GM12878 (cell line): ENCODE data around the gene EFNA2. TPM values are rescaled to one million over a fixed set of nuclear protein-coding genes. Genes with fewer than 3 reads are reported as not detected.
A peak's percentile ranks its signal among the peaks of the same experiment; 100 is the strongest.

Source experiments
- BACH1 ChIP-seq: fragments of 450-650 bp; IDR thresholded peaks from 2 replicates; pipeline ENCODE4 v1.6.1; 2017; ENCODE audit warnings: mild to moderate bottlenecking, borderline replicate concordance
- BHLHE40 ChIP-seq, 2 experiments: fragments of 450-650 bp in 1 of 2; IDR thresholded peaks; 2 replicates each; pipeline ENCODE4 v1.6.1; 2011 to 2017; ENCODE audit warnings: low read depth in 2 of 2, borderline replicate concordance in 1 of 2, improper control_type of control experiment in 1 of 2, low read length in 1 of 2, mild to moderate bottlenecking in 1 of 2
- CEBPB ChIP-seq, 2 experiments: fragments of 150-350 bp in 1 of 2; IDR thresholded peaks; 2 replicates each; pipeline ENCODE4 v1.6.1; 2012 to 2014; ENCODE audit warnings: low read depth in 2 of 2, low read length in 2 of 2, borderline replicate concordance in 1 of 2, inconsistent platforms in 1 of 2
- FOXM1 ChIP-seq: IDR thresholded peaks from 2 replicates; pipeline ENCODE4 v1.6.1; 2012; ENCODE audit warnings: low read depth, mild to moderate bottlenecking, inconsistent platforms, low read length, moderate library complexity
- HDGF ChIP-seq: fragments of 450-650 bp; IDR thresholded peaks from 2 replicates; pipeline ENCODE4 v1.6.1; 2016; ENCODE audit warnings: antibody characterized with exemption
- IKZF1 ChIP-seq: fragments of 450-650 bp; conservative IDR thresholded peaks from 2 replicates; pipeline ENCODE4 v1.6.1; 2017; ENCODE audit warnings: antibody characterized with exemption, mild to moderate bottlenecking
- NBN ChIP-seq: fragments of 450-650 bp; IDR thresholded peaks from 2 replicates; pipeline ENCODE4 v1.6.1; 2016
- NFYB ChIP-seq: IDR thresholded peaks from 2 replicates; pipeline ENCODE4 v1.6.1; 2011; ENCODE audit warnings: low read depth, mild to moderate bottlenecking, low read length, improper control_type of control experiment, moderate library complexity; ENCODE audit not compliant: insufficient read depth
- NR2C1 ChIP-seq: fragments of 450-650 bp; IDR thresholded peaks from 2 replicates; pipeline ENCODE4 v1.6.1; 2017; ENCODE audit warnings: antibody characterized with exemption, mild to moderate bottlenecking, moderate library complexity
- NR2C2 ChIP-seq: IDR thresholded peaks from 2 replicates; pipeline ENCODE4 v1.6.1; 2011; ENCODE audit warnings: borderline replicate concordance, low read depth; ENCODE audit not compliant: control insufficient read depth, insufficient read length
- PML ChIP-seq: IDR thresholded peaks from 2 replicates; pipeline ENCODE4 v1.6.1; 2012; ENCODE audit warnings: low read length, inconsistent platforms
- POLR2A ChIP-seq: IDR thresholded peaks from 2 replicates; pipeline ENCODE4 v1.6.1; 2011; ENCODE audit warnings: low read depth, mild to moderate bottlenecking, low read length
- RB1 ChIP-seq: fragments of 450-650 bp; formaldehyde crosslinking; IDR thresholded peaks from 2 replicates; pipeline ENCODE4 v1.6.1; 2017; ENCODE audit warnings: mild to moderate bottlenecking, borderline replicate concordance
- SPI1 ChIP-seq: IDR thresholded peaks from 2 replicates; pipeline ENCODE4 v1.6.1; 2011; ENCODE audit warnings: low read depth, mild to moderate bottlenecking, low read length, moderate library complexity, borderline replicate concordance; ENCODE audit not compliant: insufficient read depth
- SREBF2 ChIP-seq: IDR thresholded peaks from 2 replicates; pipeline ENCODE4 v1.6.1; 2012; ENCODE audit warnings: mild to moderate bottlenecking, low read length
- SRF ChIP-seq, 2 experiments: IDR thresholded peaks; 2 replicates each; pipeline ENCODE4 v1.6.1; 2011; ENCODE audit warnings: low read depth in 2 of 2, low read length in 2 of 2, mild to moderate bottlenecking in 1 of 2, moderate library complexity in 1 of 2
- YBX1 ChIP-seq: fragments of 450-650 bp; IDR thresholded peaks from 2 replicates; pipeline ENCODE4 v1.6.1; 2016; ENCODE audit warnings: antibody characterized with exemption
- polyA plus RNA-seq, 11 experiments: library from polyadenylated mRNA; depleted of rRNA in 4 of 11; unstranded in 6 of 11; stranded (reverse) in 5 of 11; fragments of >200 nt; fragmentation: Nextera tagmentation in 4 of 11; fragmentation: Illumina TruSeq in 1 of 11; extraction: Ambion mirVana in 4 of 11; extraction: Trizol in 1 of 11; gene quantifications; 1 replicate in 1 of 11; 2 replicates in 10 of 11; pipeline versions ENCODE4 v1.2.1 to v1.2.3, GENCODE V29; 2011 to 2016; ENCODE audit warnings: inconsistent platforms in 2 of 11, missing spikeins in 2 of 11, low read depth in 1 of 11
- total RNA-seq, 4 experiments: library from RNA; depleted of rRNA in 3 of 4; stranded (reverse); fragments of >200 nt in 3 of 4; fragmentation: Illumina TruSeq in 1 of 4; extraction: Trizol in 1 of 4; gene quantifications; 2 replicates each; pipeline versions ENCODE4 v1.2.1 to v1.2.3, GENCODE V29; 2013 to 2021
- TF ChIP-seq, protein P1 (sequence below): IDR thresholded peaks from 2 replicates; pipeline ENCODE4 v1.6.1; 2012; ENCODE audit warnings: low read length, inconsistent platforms
- TF ChIP-seq, protein P2 (sequence below): IDR thresholded peaks from 2 replicates; pipeline ENCODE4 v1.6.1; 2011; ENCODE audit warnings: borderline replicate concordance, low read depth, mild to moderate bottlenecking, moderate library complexity, low read length; ENCODE audit not compliant: insufficient read depth, poor library complexity, severe bottlenecking
- TF ChIP-seq, protein P3 (sequence below): fragments of 450-650 bp; IDR thresholded peaks from 2 replicates; pipeline ENCODE4 v1.6.1; 2014; ENCODE audit warnings: mild to moderate bottlenecking
- TF ChIP-seq, protein P4 (sequence below): IDR thresholded peaks from 2 replicates; pipeline ENCODE4 v1.6.1; 2012; ENCODE audit warnings: low read depth, low read length, improper control_type of control experiment
- TF ChIP-seq, protein P5 (sequence below): fragments of 450-650 bp; IDR thresholded peaks from 2 replicates; pipeline ENCODE4 v1.6.1; 2017; ENCODE audit warnings: mild to moderate bottlenecking, low read depth, inconsistent platforms; ENCODE audit not compliant: poor library complexity, severe bottlenecking

EFNA2 gene
- total and polyA plus RNA-seq, 10 of the 15 experiments (the other 5 are each of a cell fraction or from before 2014, with no cell fraction given): not detected

DNA sequence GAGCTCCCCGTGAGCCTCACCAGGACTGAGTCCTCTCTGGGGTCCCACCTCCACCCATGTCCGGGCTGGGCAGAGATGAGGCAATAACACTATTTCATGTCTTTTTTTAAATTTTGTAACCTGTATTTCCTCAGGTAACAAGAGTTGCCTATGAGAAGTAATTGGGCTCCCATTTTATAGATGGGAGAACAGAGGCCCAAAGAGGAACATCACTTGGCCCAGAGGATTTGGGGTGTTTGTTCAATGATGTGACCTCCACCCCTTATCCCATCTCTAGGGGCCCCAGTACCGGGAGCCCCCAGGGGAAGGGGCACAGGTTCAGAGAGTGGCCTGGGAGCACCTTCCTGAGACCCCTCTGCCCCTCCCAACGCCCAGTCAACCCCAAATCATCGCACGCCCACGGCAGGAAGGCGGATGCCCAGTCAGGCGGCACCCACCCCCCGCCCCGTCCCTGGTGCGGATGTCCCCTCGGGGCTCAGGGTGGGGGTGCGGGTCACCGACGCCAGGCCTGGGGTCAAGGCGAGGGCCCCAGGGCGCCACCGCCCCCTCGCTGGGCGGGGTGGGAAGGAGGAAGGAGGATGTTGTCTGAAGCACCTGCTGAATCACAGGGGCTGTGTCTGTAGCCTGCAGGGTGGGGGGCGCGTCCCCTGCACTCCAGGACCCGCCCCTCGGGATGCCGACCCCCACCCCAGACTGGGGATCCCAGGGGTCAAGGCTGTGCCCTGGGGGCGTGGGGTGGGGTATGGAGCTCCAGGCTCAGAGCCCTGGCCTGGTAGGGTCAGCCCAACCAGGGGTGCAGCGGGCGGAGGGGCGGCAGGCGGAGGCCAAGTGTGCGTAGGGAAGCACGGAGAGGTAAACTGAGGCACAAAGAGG is 25.6 kb upstream of the EFNA2 start (continued):
- TF ChIP-seq HDGF: 0 out of 2 replicates have a peak, but pooled peaks have one; percentile 47
- TF ChIP-seq NBN: peak; percentile 36; the same call in 1 of the 2 replicates
- peak; percentile 38; the same call in 1 of the 2 replicates for TF ChIP-seq IKZF1
- TF ChIP-seq BACH1: peak; percentile 50; the same call in 1 of the 2 replicates
- no peak for TF ChIP-seq RB1
- peak; percentile 58; the same call in 1 of the 2 replicates for TF ChIP-seq NR2C1
- no peak for TF ChIP-seq SRF (IDR thresholded peaks at IDR 0.05; ENCODE audit: low read depth in 2 of 2, low read length in 2 of 2)
- TF ChIP-seq, protein P1, sequence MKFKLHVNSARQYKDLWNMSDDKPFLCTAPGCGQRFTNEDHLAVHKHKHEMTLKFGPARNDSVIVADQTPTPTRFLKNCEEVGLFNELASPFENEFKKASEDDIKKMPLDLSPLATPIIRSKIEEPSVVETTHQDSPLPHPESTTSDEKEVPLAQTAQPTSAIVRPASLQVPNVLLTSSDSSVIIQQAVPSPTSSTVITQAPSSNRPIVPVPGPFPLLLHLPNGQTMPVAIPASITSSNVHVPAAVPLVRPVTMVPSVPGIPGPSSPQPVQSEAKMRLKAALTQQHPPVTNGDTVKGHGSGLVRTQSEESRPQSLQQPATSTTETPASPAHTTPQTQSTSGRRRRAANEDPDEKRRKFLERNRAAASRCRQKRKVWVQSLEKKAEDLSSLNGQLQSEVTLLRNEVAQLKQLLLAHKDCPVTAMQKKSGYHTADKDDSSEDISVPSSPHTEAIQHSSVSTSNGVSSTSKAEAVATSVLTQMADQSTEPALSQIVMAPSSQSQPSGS: no peak
- TF ChIP-seq, protein P2, sequence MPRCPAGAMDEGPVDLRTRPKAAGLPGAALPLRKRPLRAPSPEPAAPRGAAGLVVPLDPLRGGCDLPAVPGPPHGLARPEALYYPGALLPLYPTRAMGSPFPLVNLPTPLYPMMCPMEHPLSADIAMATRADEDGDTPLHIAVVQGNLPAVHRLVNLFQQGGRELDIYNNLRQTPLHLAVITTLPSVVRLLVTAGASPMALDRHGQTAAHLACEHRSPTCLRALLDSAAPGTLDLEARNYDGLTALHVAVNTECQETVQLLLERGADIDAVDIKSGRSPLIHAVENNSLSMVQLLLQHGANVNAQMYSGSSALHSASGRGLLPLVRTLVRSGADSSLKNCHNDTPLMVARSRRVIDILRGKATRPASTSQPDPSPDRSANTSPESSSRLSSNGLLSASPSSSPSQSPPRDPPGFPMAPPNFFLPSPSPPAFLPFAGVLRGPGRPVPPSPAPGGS: peak; percentile 44
- TF ChIP-seq SREBF2: no peak
- TF ChIP-seq, protein P3, sequence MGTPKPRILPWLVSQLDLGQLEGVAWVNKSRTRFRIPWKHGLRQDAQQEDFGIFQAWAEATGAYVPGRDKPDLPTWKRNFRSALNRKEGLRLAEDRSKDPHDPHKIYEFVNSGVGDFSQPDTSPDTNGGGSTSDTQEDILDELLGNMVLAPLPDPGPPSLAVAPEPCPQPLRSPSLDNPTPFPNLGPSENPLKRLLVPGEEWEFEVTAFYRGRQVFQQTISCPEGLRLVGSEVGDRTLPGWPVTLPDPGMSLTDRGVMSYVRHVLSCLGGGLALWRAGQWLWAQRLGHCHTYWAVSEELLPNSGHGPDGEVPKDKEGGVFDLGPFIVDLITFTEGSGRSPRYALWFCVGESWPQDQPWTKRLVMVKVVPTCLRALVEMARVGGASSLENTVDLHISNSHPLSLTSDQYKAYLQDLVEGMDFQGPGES: no peak
- TF ChIP-seq, protein P4, sequence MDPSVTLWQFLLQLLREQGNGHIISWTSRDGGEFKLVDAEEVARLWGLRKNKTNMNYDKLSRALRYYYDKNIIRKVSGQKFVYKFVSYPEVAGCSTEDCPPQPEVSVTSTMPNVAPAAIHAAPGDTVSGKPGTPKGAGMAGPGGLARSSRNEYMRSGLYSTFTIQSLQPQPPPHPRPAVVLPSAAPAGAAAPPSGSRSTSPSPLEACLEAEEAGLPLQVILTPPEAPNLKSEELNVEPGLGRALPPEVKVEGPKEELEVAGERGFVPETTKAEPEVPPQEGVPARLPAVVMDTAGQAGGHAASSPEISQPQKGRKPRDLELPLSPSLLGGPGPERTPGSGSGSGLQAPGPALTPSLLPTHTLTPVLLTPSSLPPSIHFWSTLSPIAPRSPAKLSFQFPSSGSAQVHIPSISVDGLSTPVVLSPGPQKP: no peak
- TF ChIP-seq BHLHE40 (IDR thresholded peaks at IDR 0.05; ENCODE audit: borderline replicate concordance in 1 of 2, low read depth in 2 of 2, low read length in 1 of 2): peak; percentile 49 to 76; a peak in 3 of 4 replicates
- TF ChIP-seq POLR2A: peak; percentile 20; the same call in 1 of the 2 replicates
- no peak for TF ChIP-seq NR2C2
- TF ChIP-seq FOXM1: no peak
- TF ChIP-seq SPI1: no peak
- no peak for TF ChIP-seq YBX1
- no peak for TF ChIP-seq PML
- TF ChIP-seq CEBPB (IDR thresholded peaks at IDR 0.05; ENCODE audit: borderline replicate concordance in 1 of 2, low read depth in 2 of 2, low read length in 2 of 2): no peak
- TF ChIP-seq, protein P5, sequence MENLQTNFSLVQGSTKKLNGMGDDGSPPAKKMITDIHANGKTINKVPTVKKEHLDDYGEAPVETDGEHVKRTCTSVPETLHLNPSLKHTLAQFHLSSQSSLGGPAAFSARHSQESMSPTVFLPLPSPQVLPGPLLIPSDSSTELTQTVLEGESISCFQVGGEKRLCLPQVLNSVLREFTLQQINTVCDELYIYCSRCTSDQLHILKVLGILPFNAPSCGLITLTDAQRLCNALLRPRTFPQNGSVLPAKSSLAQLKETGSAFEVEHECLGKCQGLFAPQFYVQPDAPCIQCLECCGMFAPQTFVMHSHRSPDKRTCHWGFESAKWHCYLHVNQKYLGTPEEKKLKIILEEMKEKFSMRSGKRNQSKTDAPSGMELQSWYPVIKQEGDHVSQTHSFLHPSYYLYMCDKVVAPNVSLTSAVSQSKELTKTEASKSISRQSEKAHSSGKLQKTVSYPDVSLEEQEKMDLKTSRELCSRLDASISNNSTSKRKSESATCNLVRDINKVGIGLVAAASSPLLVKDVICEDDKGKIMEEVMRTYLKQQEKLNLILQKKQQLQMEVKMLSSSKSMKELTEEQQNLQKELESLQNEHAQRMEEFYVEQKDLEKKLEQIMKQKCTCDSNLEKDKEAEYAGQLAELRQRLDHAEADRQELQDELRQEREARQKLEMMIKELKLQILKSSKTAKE: no peak
- TF ChIP-seq NFYB: no peak
